Measurements from ENCODE around the gene C16orf95. TPM values are rescaled to one million over a fixed set of nuclear protein-coding genes. Genes with fewer than 3 reads are reported as not detected.
A peak's percentile ranks its signal among the peaks of the same experiment; 100 is the strongest.

Gene C16orf95
- total RNA-seq, 3 donors from 2014 or later (not counting 1 experiment from before 2014, with no cell fraction given), result 1.6 to 4.1 (median 2.7) TPM

- H3K36me3 ChIP-seq (ENCODE audit: control insufficient read depth, insufficient read depth, low read length), result no peaks in the 10 kb centered on the region
- peaks cover 18 to 20% of the 10 kb centered on the region in 2 donors for H3K4me1 Mint-ChIP-seq
- H3K27ac Mint-ChIP-seq, result peak overlapping the region; percentile 91 to 97
- intact Hi-C loops (cut with micrococcal nuclease), result loop anchor here (5.0 kb wide), 1 partner anchor 318 kb away; no protein-coding TSS in a partner anchor
- peak overlapping the region; percentile 97 for H3K4me3 Mint-ChIP-seq
- DNase-seq, result no peak
- no peak overlapping the region for H3K4me3 ChIP-seq (ENCODE audit: low read length)
- H3K27me3 Mint-ChIP-seq (ENCODE audit: low read depth in 2 of 2), result no peaks in the 10 kb centered on the region
- TF ChIP-seq CTCF (IDR thresholded peaks at IDR 0.05), result no peak
- no peaks in the 10 kb centered on the region for H3K9me3 Mint-ChIP-seq
- H3K4me1 ChIP-seq (ENCODE audit: control insufficient read depth, insufficient read depth, low read length), result peaks cover 13% of the 10 kb centered on the region
- no peaks in the 10 kb centered on the region for H3K36me3 Mint-ChIP-seq
- H3K9me3 ChIP-seq (ENCODE audit: control insufficient read depth, insufficient read depth, low read length), result no peaks in the 10 kb centered on the region
- H3K27me3 ChIP-seq (ENCODE audit: control insufficient read depth, insufficient read depth, low read length), result no peaks in the 10 kb centered on the region
- no peak overlapping the region for H3K27ac ChIP-seq (ENCODE audit: low read length)
- no peak for ATAC-seq
These were observed 1.8 kb upstream of the C16orf95 start for GRCh38 chr16:87319011-87319410.

- intact Hi-C loops (cut with micrococcal nuclease), result loop anchor here (2.0 to 5.0 kb wide), 2 partner anchors 71 to 319 kb away; no protein-coding TSS in a partner anchor
- Mint-ChIP-seq H3K9me3 (no peaks in the 10 kb centered on the region), H3K4me3 (peak overlapping the region; percentile 97), H3K27ac (peak overlapping the region; percentile 91 to 97), H3K27me3 (ENCODE audit: low read depth in 2 of 2) (no peaks in the 10 kb centered on the region), H3K36me3 (no peaks in the 10 kb centered on the region), H3K4me1 (peaks cover 18 to 20% of the 10 kb centered on the region in 2 donors)
- peak; percentile 11 to 40 (median 14) for ATAC-seq
- peak in 1 of 2 donors; percentile 64 for DNase-seq
- WGBS (ENCODE audit: insufficient coverage), result 19% methylated on average over 24 of the region's 28 CpGs
- Histone ChIP-seq H3K27me3 (ENCODE audit: control insufficient read depth, insufficient read depth, low read length) (no peaks in the 10 kb centered on the region), H3K4me3 (ENCODE audit: low read length) (peak overlapping the region; percentile 95), H3K4me1 (ENCODE audit: control insufficient read depth, insufficient read depth, low read length) (peaks cover 13% of the 10 kb centered on the region), H3K27ac (ENCODE audit: low read length) (peak overlapping the region; percentile 76), H3K9me3 (ENCODE audit: control insufficient read depth, insufficient read depth, low read length) (no peaks in the 10 kb centered on the region), H3K36me3 (ENCODE audit: control insufficient read depth, insufficient read depth, low read length) (no peaks in the 10 kb centered on the region)
- no peak for TF ChIP-seq CTCF (IDR thresholded peaks at IDR 0.05)
These were observed 805 bp upstream of the C16orf95 start for GRCh38 chr16:87317750-87318644.

GRCh38 chr16:87316450-87316922, 706 bp downstream of the C16orf95 start:
- Histone ChIP-seq H3K4me1 (ENCODE audit: control insufficient read depth, insufficient read depth, low read length) (peaks cover 13% of the 10 kb centered on the region), H3K36me3 (ENCODE audit: control insufficient read depth, insufficient read depth, low read length) (no peaks in the 10 kb centered on the region), H3K4me3 (ENCODE audit: low read length) (peak overlapping the region; percentile 95), H3K27ac (ENCODE audit: low read length) (peak overlapping the region; percentile 76), H3K9me3 (ENCODE audit: control insufficient read depth, insufficient read depth, low read length) (no peaks in the 10 kb centered on the region), H3K27me3 (ENCODE audit: control insufficient read depth, insufficient read depth, low read length) (no peaks in the 10 kb centered on the region)
- no peaks in the 10 kb centered on the region for H3K36me3 Mint-ChIP-seq
- DNase-seq, result no peak
- no peaks in the 10 kb centered on the region for H3K9me3 Mint-ChIP-seq
- H3K27ac Mint-ChIP-seq, result peak overlapping the region; percentile 91 to 97
- TF ChIP-seq CTCF (IDR thresholded peaks at IDR 0.05), result no peak
- WGBS (ENCODE audit: insufficient coverage), result 100% methylated on average over 1 of the region's 4 CpGs
- no peak for ATAC-seq
- intact Hi-C loops (cut with micrococcal nuclease), result loop anchor here (2.0 to 5.0 kb wide), 2 partner anchors 72 to 321 kb away; no protein-coding TSS in a partner anchor
- H3K27me3 Mint-ChIP-seq (ENCODE audit: low read depth in 2 of 2), result no peaks in the 10 kb centered on the region
- H3K4me3 Mint-ChIP-seq, result peak overlapping the region; percentile 97
- peaks cover 18 to 20% of the 10 kb centered on the region in 2 donors for H3K4me1 Mint-ChIP-seq
